NAMALWA (cell line): ENCODE results near the gene CDH23.

ENCODE experiments used
- DNase-seq: peaks from one replicate; pipeline ENCODE4 v3.0.0-alpha.2; 2015; ENCODE audit warnings: low spot score

Gene CDH23

GRCh38 chr10:71625445-71626175 lies 228.9 kb downstream of the CDH23 start:
- DNase-seq = no peak

GRCh38 chr10:71627230-71627939 lies 230.7 kb downstream of the CDH23 start:
- no peak for DNase-seq

- no peak for DNase-seq
These were observed 231.2 kb downstream of the CDH23 start for GRCh38 chr10:71627956-71628355.

- DNase-seq = no peak
These were observed 232.4 kb downstream of the CDH23 start for GRCh38 chr10:71629131-71629530.

- DNase-seq = no peak
These were observed 233.4 kb downstream of the CDH23 start for GRCh38 chr10:71630168-71630567.

DNA sequence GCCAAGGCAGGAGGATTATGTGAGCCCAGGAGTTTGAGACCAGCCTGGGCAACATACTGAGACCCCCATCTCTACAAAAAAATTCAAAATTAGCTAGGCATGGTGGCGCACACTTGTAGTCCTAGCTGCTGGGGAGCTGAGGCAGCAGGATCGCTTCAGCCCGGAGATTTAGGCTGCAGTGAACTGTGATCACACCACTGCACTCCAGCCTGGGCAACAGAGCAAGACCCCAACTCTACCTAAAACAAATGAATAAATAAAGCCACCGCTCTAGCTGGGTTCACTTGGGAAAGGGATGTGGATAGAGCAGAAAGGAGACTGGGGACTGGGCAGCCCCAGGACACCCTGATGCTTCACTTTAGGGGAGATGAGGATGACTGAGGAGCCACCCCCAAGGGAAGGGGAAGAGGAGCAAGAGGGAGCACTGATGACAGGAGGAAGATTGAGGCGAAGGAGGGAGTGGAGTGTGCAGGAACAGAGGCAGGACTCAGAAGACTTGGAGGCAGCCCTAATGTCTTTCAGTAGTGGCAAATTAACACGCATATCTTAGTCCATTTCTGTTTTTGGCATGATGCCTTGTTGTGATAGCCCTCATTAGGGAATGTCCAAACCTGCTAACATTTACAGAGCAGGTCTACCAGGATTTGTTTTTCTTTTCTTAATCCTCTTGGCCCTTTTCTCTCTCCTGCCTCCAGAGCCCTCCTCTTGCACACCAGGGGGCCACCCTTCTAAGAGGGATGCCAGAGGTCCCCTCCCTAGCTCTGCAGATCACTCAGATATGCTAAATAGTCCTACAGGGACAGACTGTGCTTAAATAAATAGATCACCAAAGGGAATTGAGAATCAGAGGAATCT lies 234.5 kb downstream of the CDH23 start:
- no peak for DNase-seq

DNA sequence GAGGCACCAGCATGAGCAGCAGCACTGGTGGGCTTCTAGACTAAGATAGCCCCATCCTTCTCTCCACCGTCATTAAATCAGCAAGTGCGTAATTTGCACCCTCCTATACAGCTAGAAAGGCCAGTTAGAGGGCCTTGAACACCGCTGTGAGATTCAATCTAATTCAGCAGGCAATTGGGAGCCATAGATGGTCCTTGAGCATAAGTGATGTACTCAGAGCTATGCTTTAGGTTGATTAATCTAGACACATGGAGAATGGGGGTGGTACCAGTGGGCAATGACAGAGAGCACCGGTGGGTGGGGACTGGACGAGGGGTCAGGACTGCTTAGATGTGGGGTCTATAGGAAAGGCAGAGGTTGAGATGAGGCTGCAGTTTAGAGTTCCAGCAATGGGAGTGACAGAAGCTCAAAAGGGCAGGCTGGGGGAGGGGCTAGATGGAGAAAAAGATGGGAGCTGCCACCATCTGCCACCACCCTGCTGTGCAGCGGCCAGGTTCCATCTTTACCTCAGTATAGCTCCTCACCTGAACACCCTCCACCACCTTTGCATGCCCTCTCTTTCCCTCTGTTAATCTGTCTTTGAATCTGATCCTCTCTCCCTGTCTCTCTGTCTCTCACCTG lies 235.6 kb downstream of the CDH23 start:
- DNase-seq = no peak

- DNase-seq = no peak
These were observed 236.3 kb downstream of the CDH23 start for GRCh38 chr10:71632896-71633600.

DNA sequence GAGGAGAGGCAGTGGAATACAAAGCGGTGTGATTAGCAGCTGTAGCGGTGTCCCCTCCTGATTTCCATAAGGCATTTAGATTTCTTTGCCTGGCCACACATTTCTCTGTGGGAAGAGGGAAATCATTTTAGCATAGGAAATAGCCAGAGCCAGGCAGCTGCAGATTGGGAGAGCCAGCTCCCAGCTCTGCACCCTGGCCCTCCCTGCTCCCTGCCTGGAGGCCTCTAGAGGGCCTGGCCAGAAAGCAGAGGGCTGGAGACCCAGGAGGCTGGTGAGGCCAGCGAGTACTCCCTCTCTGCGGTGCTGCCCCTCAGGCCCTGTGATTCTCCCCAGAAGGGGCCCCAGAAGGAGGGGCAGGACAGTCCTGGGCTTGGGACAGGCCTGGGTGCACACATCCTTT lies 237.2 kb downstream of the CDH23 start:
- DNase-seq = no peak

DNA sequence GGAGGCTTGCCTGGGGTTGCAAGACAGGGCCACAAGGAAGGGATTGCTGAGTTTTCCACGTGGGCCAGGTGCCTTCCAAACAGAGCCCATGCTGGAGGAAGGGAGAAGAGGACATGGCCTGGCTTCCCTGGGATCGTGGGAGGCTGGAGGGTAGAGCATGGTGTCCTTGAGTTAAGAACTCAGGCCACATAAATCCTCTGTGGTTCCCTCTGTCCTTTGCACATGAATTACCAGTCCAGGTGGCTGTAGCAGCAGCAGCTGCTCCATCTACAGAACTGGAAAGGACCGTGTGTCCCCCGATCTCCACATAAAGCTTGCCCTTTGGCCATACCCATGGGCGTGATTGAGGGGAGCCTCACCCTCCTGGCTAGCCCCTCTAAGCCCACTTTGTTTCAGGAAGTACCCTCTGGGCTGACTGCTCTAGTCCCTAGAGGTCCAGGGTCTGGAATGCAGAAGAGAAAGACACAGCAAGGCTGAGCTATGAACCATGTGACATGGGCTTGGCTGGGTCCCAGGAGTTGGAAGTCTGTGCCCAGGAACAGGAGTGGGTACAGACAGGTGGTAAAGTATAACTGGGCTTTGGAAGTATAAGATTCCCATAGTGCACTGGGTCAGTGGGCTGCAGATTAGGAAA lies 237.9 kb downstream of the CDH23 start:
- DNase-seq = no peak

DNA sequence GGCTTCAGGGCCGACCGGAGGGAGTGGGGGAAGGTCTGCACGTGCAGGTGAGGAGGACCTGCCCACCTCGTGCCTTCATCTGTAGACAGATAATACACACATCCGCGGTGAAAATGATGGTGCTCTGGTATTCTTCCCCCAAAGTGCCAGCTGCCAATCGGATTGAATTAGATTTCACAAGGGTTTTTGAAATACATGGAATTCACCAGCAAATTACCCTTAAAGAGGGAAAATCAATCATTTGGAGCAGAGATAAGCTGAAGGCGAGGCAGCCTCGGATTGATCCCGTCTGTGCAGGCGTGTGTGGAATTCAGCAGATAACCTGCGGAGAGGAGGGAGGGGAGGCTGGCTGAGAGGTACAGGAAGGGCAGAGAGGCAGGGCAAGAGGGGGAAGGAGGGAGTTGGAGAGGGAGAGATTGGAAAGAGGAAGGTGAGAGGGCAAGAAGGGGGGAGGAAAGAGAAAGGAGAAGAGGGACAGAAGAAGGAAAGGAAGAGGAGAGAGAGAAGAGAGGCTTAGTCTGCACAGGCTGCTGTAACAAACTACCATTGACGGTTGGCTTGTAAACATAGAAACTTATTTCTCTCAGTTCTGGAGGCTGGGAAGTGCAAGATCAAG lies 238.6 kb downstream of the CDH23 start:
- DNase-seq = no peak

GRCh38 chr10:71635867-71636266 lies 239.1 kb downstream of the CDH23 start:
- no peak for DNase-seq

- DNase-seq = no peak
These were observed 239.9 kb downstream of the CDH23 start for GRCh38 chr10:71636588-71636987.

DNA sequence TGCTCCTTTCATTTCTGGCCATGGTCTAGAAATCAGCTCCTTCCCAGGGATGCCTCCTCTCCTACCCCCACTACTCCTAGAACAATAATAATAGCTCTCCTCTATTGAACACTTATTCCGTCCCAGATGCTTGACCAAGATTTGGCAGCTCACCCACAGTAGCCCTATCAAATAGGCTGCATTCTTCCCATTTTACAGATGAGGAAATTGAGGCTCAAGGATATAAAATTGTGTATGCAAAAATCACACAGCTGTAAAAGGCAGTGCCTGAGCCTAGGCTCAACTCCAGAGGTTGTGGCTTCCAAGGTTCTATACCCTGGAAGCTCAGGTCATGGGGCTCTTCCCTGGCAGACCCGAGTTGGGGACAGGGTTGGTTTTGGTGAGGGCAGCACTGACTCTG lies 240.6 kb downstream of the CDH23 start:
- DNase-seq = no peak

GRCh38 chr10:71638064-71638821 lies 241.5 kb downstream of the CDH23 start:
- DNase-seq = peak; percentile 59

DNA sequence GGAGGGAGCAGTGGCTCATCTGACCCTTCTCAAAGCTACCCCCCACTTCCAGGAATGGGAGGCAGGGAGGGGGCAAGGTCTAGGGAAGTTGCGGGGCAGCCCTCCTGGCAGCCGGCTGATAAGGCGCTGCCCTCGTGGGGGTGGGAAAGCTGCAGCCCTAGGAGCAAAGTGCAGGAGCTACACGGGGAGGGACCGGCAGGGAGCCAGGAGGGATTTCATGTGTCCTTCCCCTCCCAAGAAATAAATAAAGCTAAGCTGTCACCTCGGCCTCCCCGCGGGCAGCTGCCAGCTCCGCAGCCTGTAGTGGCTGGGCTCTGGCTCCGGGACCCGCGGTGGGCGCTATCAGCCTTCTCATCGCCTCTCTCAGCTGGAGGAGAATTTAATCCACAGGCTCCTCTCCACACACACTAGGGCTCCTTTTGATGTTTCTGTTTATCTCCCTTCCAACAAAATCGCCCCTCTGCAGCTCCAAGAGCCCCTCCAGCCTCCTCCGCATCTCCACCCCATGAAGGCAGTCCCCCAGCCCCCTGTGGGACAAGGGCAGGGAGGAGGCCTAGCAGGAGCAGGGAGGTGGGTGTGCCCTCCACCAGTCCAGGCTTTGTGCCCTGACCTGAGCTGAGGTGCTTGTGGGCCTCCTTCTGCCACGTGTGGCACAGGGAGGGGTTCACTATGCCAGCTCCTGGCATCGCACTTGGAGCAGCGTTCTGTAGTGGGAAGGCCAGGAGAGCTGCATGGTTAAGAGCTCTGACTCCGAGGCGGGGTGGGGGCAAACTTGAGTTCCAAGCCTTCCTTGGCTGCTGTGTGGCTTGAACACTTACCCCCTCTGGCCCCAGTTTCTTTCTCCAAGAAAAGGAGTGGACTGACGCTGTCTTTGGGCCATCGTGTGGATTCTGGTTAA lies 242.4 kb downstream of the CDH23 start:
- DNase-seq = no peak

DNA sequence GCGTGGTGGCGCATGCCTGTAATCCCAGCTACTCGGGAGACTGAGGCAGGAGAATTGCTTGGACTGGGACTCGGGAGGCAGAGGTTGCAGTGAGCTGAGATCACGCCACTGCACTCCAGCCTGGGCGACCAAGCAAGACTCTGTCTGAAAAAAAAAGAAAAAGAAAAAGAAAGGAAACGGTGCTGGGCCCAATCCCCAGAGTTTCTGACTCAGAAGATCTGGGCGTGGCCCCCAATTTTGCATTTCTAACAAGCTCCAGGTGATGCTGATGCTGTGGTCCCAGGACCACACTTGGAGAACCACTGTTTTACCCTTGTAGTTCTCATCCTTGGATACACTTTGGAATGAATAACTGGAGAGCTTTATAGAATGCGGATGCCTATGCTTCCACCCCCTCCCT lies 243.9 kb downstream of the CDH23 start:
- DNase-seq = no peak

DNA sequence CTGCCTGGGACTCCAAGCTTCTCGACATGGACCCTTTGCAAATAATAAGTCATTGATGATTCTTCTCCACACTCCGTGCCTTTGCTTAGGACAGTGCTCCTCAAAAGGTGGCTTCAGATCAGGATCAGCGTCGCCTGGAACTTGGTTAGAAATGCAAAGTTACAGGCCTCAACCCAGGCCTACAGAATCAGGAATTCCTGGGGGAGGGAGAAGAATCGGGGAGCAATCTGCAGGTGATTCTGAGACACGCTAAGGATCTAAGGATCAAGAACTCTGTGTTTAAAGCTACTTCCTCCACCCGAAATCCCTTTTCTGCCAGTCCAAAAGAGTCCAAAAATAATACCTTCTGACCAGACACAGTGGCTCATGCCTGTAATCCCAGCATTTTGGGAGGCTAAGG lies 244.7 kb downstream of the CDH23 start:
- DNase-seq = no peak

DNA sequence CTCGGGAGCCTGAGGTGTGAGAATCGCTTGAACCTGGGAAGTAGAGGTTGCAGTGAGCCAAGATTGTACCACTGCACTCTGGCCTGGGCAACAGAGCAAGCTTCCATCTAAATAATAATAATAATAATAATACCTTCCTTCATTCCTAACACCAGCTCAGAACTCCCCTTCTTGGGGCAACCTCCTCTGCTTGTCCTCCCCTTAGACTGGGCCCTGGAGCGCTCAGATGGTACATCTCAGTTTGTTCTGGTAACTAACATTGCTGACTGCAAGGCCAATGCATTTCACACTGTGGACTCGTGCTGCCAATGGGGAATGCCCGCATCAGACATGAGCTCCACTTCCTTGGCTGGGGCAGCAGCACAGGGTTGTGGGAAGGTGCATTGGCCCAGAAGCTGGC lies 245.3 kb downstream of the CDH23 start:
- DNase-seq = no peak
